IPS DF 4.7 (cell line): ENCODE measurements around the gene GNL2.

Source experiments
- DNase-seq: peaks from one replicate; pipeline ENCODE4 v3.0.0-alpha.2; 2013; ENCODE audit warnings: low spot score; ENCODE audit errors: extremely low read depth

GNL2 gene

GRCh38 chr1:37595440-37596181, at the start of gene GNL2:
Gene GNL2 (minus strand): TSS chr1:37595937. CDS start chr1:37595822, 115 bp downstream.
- peak; percentile 84 for DNase-seq

- no peak for DNase-seq
Observed at GRCh38 chr1:37641059-37641458, 45.3 kb upstream of the GNL2 start.

- DNase-seq: no peak
Observed at GRCh38 chr1:37636435-37636834, 40.7 kb upstream of the GNL2 start.

- DNase-seq: no peak
Observed at GRCh38 chr1:37634992-37635902, 39.5 kb upstream of the GNL2 start.

GRCh38 chr1:37634244-37634991, 38.7 kb upstream of the GNL2 start, which contains the start of gene RSPO1:
Gene RSPO1 (minus strand): TSS chr1:37634892. CDS start chr1:37629661, 5,231 bp downstream.
- DNase-seq: no peak

- no peak for DNase-seq
Observed at GRCh38 chr1:37633938-37634243, 38.2 kb upstream of the GNL2 start.

GRCh38 chr1:37633040-37633937, 37.6 kb upstream of the GNL2 start:
- DNase-seq: no peak

- no peak for DNase-seq
Observed at GRCh38 chr1:37631036-37631435, 35.3 kb upstream of the GNL2 start.

- no peak for DNase-seq
Observed at GRCh38 chr1:37630426-37631028, 34.8 kb upstream of the GNL2 start.

- no peak for DNase-seq
Observed at GRCh38 chr1:37629726-37630425, 34.1 kb upstream of the GNL2 start.

- DNase-seq: no peak
Observed at GRCh38 chr1:37629008-37629407, 33.3 kb upstream of the GNL2 start.

GRCh38 chr1:37628026-37628556, 32.4 kb upstream of the GNL2 start:
- DNase-seq: no peak

- no peak for DNase-seq
Observed at GRCh38 chr1:37622131-37622530, 26.4 kb upstream of the GNL2 start.

- no peak for DNase-seq
Observed at GRCh38 chr1:37621326-37621870, 25.7 kb upstream of the GNL2 start.

GRCh38 chr1:37620707-37621106, 25.0 kb upstream of the GNL2 start:
- DNase-seq: no peak

- no peak for DNase-seq
Observed at GRCh38 chr1:37616330-37616729, 20.6 kb upstream of the GNL2 start.

- DNase-seq: no peak
Observed at GRCh38 chr1:37614105-37614504, 18.4 kb upstream of the GNL2 start.

GRCh38 chr1:37612186-37612585, 16.4 kb upstream of the GNL2 start:
- DNase-seq: no peak

GRCh38 chr1:37609994-37610393, 14.3 kb upstream of the GNL2 start:
- no peak for DNase-seq
